GM21390 (cell line): ENCODE results near the gene CADM1.

Experiments used
- ATAC-seq: cut with Tn5 transposase; IDR thresholded peaks from one replicate; pipeline ENCODE4 v1.9.1; 2021; ENCODE audit not compliant: unreplicated experiment

Gene CADM1

DNA sequence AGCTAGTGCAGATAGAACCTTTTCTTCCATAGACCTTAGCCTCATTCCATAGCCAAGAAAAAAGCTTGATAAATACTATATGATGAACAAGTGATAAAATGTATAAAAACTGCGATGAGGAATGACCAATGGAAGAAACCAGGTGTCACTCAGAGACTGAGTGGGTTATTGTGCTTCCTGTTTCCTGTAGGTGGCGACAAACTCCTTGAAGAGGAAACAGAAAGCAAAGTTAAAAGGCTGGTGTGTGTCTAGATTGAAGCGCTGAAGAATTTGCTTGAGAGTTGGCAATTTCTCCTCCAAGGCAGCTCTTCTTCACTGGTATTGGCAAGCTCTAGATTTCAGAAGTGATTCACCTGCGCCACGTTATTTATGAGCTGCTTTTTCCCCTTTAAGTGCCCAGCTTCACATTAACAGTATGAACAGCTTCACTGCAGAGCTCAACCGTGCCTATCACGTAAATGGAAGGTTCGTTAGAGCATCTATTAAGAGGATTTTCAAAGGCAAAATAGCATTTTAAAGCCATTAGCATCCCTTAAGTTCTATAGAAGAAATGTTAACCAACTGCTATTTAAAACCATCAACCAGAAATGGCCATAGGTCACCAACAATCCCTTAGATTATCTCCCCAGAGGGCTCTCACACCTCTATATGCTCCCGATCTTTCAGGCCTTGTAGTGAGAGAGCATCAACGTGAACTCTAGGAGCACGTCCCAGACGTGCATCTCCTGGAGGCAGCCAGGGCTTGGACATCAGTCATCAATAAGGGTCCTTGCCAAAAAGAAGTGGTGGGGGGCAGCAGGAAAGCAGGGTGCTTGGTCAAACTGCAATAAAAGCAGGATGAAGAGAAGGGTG lies 179.4 kb downstream of the CADM1 start:
- ATAC-seq, result peak; percentile 88

DNA sequence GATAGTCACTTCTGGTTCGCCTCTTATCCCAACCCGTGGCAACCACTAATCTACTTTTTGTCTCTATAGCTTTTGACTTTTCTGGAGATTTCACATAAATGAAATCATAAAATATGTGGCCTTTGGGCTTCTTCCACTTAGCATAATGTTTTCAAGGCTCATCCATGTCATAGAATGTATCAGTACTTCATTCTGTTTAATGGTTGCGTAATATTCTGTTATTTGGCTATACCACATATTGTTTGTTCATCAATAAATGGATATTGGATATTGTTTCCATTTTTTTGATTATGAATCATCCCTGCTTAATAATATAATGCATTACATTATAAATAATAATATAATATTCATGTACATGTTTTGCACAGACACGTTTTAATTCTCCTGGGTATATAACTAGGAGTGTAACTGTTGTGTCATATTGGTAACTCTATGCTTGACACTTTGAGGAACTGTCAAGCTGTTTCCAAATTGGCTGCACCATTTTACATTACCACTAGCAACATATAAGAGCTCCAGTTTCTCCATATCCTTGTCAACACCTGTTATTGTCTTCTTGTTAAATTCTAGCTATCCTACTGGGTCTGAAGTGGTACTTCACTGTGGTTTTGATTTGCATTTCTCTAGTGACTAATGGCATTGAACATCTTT lies 181.5 kb downstream of the CADM1 start:
- no peak for ATAC-seq

DNA sequence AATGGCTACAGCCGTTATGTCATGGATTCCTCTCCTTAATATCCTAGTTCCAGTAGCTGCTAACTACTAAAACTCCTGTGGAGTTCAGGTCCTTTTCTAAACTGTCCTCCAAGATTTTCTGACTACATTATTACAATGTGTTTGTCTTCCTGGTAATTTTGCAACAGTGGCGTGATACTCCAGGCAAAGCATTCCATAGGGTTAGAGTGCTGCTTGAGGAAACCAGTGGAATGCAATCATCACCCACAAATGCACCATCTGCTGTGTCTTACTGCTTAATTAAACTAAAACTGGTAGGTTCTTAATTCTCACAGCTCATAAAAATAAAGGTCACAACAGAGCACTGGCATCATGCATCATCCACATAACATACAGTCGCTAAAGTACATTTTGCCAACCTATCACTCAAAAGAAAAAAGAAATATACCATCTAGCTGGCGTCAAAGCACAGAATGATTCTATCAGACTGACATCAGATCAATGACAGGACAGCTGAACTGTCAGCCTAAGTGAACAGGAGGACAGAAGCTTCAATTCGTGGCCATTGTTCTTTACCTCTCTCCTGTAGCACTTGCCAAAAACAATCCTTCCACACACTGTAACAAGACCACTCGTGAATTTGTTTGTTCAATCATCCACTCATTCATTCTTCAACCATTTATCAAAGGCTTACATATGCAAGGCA lies 182.5 kb downstream of the CADM1 start:
- no peak for ATAC-seq

DNA sequence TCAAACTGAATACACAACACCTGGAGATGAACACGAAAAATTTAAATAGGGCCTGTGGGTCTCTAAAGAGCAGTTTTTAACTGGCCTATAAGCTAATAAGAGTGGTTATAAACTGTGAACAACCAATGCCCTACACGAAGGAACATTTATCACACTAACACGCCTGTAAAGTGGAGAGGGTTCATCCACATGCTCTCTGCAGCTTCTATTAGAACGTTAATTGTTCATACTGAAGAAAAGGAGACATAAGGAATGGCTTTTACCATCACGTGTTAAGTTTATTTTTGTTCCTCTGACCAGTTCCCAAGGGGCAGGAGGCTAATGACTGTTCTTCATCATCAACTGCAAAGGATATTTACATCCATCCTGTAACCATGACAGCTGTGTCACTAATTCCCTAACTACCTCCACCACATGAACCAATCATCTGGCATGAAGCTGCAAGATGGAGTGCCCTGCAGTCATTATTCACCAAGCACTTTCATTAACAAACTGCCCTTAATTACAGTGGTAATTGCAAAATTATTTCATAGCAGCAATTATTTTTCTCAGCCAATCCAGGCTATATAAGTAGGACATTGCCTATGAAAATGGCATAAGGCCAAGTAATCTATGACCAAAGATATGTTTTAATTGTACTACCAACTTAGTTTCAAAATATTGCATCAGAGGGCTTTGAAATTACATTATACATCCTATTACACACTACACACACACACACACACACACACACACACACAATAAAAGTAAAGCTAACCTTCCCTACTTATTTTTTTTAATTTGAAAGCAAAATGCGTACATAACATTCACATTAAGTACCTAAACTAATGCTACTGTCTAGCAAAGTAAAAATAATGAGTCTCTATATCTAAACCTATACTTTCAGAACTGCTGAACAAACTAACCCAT lies 186.7 kb downstream of the CADM1 start:
- no peak for ATAC-seq

DNA sequence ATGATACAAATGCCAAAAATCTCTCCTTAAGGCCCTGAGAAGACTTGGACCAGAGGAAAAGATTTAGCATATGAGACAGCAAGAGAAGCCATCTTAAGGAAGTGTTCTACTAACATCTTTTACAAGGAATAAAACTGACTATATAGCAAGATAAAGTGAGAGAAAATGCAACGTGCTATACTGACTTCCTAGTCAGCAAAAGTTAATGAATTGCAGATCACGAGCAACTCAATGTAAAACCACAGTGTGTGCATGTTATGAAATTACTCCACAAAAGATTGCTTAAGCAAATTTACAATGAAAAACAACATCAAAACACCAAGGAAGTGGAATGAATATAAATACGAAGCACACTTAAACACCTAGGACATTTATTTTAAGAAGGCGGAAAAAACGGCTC lies 187.5 kb downstream of the CADM1 start:
- ATAC-seq, result no peak

DNA sequence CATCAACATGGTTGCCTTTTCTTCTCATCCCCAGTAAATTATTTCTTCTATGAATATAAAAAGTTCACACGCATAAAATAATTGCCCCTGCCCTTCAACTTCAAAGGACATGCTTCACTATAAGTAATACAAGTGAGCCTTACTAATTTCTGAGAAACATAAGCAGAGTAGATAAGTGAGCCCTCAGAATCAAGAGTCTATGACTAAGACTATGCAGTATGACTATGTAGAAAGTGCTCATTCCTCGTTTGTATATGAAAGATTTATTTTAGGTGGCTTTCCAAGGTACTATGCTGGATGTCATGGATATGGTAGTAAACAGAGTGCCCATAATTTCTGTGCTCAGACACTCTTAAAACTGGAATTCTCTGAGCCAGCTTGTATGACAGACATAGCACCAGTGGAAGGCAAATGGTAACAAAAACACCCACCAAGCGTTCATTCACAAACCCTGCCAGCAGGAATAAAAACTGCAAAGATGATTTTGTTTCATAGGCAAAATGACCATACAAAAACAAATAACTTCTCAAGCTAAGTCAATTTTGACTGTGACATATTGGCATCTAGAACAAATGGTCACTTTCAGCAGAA lies 189.8 kb downstream of the CADM1 start:
- no peak for ATAC-seq

DNA sequence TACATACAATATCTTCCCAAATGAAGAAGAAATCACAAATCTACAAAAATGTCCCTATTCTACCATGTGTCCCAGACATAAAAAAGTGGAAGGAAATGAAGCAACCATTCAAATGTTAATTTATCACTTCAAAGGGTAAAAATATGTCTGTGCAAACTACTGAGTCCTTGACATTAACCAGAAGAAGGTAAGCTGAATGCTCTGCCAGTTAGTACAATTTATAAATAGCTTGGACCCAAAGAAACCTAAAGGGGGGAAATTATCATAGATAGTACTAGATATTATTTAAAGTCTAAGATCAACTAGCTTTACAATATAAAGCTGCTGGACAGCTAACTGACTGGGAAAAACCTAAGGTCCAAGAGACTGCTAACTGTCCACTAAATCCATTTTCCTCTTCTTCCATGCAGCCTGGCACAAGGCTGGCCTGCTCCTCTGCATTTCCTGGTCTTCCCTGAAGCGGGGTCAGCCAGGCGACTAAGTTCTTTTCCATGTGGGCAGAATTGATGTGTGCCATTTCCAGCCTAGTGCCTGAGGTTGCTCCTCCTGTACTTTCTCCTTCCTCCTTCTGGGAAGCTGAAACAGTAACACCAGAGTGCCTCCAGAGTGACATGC lies 190.9 kb downstream of the CADM1 start:
- ATAC-seq, result no peak

DNA sequence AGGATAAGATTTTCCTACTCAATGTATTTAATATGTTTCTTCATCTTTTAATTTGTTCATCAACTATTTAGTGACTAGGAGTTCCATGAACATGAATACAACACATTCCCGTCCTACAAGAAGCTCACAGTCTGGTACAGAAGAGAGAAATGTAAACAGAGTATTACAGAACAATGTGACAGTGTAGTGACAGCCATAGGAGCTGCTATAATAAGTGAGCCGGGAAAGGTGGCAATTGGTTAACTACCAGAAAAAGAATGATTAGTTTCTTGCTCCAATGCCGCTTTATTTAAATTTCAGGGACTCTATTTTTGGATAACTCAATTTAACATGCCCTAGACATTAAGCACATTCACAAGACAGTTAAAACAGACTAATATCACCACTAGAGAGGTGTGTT lies 192.3 kb downstream of the CADM1 start:
- ATAC-seq, result no peak

DNA sequence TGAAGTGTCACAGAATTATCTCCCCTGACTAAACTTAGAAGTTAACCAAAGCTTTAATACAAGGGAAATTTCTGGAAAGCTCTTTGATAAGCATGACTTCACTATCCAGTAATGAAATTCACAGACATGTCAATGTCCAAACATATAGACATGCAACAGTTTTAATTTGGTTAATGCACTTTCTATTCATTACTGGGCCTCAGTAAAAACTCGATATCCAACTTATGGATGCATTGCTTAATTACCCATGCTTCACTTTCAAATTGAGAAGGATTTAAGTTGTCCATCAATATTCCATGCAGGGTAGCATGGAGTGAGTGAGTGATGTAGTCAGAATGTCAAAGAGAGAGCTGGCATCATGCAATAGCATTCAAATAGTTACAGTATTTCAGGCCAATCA lies 197.5 kb downstream of the CADM1 start:
- ATAC-seq, result no peak

DNA sequence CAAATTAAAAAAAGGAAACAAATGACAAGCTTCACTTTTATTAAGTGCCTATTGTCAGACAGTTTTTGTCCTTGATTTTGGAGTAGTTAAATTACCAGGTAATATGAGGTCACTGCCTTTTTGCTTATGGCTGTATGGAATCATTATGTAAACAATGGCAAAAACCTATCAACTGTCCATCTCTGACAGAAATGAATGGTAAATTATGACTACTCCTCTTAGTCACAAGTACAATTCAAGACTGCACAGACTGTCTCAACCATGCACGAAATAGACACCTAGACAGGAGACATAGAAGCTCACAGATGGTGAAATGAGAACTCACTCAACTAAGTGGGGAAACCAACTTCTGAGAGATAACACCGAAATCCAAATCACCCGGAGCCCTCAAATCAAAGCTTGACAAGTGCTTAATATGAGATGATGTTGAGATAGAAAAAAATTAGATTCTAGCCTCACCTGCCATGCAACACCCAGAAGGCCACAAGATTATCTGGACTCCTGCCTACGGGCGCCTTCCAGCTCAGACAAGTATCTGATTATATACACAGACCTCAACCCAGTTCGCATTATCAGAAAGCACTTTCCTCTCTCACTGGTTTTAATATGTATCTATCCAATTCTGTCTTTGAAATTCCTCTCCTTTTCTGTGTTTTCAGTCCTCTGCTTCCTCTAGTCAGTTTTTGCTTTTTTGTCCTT lies 199.3 kb downstream of the CADM1 start:
- no peak for ATAC-seq

DNA sequence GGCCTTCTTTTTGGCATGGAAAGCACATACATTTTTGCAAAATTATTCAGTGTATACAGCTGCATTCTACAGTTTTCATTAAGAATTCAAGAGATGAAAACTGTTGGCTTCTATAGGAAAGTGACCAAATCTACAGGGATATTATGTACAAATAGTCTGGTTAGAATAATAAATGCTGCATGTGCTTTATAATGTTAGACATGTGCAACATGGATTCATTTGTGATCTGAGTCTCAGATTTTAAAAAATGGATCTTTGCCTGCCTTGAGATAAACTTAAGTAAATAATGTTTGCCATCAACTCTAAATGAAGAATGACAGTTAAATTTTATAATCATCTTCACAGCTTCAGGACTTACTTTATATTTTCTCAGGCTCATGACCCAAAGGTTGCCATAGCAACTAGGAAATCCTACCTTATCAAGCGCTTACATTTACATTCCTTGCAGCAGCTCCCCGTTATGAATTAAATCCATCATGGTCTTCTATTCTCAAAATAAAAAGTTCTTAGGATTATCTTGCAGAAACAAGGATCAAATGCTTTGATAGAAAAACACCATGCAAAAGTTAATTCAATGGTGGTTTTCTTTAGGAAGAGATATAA lies 200.2 kb downstream of the CADM1 start:
- ATAC-seq, result no peak

DNA sequence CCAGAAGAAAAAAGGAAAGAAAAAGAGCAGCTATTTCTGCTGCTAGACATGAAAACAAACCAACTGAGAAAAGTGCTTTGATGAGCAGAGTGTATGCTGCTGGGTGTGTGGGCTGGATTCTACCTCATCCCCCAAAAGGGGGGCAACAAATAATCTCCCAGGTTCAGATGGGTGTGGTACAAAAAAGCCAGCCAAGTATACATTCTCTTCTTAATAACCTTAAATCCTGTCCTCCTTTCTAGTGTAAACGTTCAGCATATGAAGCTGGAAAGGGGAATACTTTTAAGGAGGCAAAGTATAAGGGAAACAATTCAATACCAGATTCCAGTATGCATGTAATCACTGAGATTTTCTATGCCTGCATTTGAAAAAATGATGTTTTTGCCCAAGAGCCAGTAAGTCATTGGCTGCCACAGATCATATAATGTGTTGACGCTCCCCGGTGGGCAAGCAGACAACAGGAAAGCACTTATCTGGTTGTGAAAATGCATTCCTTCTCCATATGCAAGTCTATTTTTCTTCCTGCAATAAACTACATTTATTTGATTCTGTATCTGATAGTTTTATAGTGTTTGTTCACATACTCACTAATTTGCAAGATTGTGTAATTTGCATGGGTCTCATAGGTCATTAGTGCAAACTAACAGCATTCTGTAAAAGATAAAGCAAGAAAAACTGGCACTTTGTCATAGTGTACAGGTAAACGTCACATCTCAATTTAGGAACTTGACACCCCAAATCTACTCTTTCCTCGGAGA lies 201.1 kb downstream of the CADM1 start:
- ATAC-seq, result no peak

DNA sequence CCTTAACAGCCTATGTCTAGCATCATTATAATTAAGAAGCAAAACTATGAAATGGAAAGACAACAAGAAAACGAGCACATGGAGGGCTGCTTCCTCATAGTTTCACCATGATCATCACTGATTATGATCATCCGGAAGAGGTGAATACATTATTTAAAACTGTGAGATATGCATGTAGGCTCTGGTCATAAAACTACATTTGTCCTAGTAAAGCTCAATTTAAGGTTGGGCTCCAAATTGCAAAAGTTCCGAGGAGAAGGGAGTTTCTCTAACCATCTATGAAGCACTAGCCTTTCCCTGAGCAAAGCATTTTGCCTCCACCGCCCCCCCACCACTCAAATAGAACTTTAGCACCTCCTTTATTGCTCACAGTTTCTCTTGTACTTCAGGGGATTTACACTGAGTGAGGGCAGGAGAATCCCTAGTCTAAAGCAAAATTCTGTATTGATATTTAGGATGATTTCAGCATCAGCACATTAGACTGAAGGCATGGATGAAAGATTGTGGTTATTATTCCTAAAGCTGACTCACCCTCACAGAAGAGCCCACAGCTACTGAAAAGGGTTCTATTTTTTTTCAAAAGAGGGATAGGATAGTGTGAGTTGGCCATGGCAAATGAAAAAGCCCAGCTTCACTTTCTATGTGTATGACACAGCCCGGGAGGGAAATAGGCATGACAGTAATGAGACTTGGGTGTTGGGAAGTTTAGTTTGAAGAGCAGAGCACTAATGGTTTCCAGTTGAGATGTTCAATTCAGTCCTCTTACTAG lies 203.4 kb downstream of the CADM1 start:
- no peak for ATAC-seq

DNA sequence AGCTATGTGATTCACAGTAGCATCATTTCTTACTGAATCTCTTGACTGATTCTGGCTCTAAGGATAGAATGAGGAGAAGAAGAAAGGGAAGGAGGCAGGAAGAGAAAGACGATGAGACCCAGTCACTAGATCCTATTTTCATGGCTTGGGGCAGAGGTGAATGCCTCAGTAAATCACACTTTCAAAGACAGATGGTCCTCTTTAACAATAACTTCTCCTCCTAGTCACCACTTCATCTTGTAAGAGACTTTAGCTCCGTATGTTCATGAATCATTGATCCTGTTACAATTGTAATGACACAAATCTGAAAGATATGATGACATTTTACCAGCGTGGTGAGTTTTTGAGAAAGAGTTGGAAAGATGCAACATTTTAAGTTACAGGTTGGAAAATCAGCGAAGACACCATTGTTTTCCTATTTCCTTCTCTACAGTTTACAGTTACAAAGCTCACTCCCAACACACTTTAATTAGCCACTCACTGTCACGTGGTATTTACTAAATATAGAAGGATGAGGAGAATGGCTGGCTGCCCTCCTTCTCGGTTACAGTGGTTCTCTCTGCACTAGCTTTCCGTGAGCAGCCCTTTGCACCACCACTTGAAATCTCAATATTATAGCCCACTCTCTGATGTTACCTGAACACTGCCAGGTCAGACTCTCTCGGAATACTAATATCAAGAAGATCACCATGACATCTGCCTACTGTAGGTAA lies 205.8 kb downstream of the CADM1 start:
- ATAC-seq, result no peak

DNA sequence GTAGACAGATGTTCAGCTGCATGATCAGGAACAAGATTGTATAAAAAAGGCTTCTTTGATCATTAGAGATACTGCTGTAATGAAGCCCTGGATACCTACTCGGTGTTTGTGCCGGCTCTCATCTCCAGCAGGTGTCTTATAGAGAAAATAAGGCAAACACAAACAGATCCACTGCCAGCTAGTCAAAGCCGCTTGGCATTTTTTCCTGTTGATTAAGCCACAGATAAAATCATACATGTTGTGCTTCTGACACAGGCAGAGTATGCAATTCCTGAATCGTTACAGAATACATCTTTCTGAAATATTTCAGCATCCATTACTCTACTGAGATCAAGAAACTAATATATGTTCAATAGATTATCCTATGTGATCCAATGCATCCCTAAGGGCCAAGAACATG lies 206.9 kb downstream of the CADM1 start:
- ATAC-seq, result no peak

DNA sequence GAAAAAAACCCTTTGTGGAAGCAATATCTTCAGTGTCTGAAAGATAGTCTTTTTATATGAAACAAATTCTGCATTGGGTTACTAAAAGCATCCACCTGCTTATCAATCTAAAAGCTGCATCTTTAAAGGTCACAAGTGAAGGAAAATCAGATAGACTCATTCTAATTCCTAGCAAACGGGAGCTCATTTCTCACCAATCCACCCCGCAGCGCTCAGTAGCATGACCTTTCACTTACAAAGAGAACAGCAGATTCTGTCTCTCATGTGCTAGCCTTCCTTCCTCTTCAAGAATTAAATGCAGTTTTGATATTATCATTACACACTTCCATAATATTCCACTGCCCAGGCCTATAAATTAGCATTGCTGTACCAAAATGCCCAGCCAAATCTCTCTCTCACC lies 212.9 kb downstream of the CADM1 start:
- no peak for ATAC-seq

DNA sequence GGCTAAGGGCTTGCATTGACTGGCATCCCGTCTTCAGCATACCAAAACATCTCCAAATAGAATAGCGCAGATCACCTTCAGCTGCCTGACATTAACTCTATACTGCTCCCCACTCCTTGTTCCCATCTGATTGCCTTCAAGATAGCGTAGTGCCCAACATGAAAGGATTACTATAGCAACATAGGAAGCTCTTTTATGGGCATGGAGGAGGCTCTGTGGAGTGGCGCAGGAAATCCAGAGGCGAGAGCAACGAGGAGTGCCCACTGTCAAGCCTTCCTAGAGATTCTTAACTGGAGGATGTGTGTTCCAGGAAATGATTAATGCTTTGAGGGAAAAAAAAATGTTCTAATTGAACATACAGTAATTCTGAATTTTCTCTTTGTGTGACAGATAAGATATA lies 213.3 kb downstream of the CADM1 start:
- no peak for ATAC-seq
